ENCODE data around the gene PRDM4.

Gene PRDM4, protein sequence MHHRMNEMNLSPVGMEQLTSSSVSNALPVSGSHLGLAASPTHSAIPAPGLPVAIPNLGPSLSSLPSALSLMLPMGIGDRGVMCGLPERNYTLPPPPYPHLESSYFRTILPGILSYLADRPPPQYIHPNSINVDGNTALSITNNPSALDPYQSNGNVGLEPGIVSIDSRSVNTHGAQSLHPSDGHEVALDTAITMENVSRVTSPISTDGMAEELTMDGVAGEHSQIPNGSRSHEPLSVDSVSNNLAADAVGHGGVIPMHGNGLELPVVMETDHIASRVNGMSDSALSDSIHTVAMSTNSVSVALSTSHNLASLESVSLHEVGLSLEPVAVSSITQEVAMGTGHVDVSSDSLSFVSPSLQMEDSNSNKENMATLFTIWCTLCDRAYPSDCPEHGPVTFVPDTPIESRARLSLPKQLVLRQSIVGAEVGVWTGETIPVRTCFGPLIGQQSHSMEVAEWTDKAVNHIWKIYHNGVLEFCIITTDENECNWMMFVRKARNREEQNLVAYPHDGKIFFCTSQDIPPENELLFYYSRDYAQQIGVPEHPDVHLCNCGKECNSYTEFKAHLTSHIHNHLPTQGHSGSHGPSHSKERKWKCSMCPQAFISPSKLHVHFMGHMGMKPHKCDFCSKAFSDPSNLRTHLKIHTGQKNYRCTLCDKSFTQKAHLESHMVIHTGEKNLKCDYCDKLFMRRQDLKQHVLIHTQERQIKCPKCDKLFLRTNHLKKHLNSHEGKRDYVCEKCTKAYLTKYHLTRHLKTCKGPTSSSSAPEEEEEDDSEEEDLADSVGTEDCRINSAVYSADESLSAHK

GRCh38 chr12:107760809-107761501 is at the start of gene PRDM4:
TSS of gene PRDM4 (minus strand) at chr12:107761137. CDS start at chr12:107760515, 622 bp downstream.
- peak; percentile 88 for DNase-seq (ENCODE audit: low spot score)

DNA sequence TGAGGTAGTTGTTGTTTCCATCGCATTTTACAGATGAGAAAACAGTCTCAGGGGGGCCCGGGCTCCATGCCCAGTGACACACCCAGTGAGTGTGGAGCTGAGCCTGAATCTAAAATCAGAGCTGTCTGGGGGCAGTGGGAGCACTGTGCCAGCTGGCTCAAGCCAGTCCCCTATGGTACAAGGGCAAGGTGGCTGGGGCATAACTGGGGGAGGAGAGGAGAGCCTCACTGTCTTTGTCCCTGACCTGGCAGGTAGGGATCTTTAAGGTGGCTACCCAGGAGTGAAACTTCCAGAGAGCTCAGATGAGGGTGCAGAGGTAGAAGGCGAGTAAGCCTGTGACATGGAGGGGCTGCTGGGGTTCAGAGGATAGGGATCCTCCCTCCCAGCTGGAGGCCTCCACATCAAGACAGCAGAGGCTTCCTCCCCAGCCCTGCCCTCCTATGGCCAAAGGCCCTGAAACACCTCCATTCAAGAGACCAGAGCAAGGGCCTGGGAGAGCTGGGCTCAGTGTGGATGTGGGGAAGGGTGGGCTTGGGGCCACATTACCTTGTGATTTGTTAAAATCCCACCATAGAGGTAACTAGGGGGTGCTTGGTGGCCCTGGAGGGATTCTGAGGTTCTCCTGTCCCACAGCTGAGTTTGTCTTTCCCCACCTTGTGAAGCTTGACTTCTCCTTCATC is 46.7 kb upstream of the PRDM4 start:
- no peak for DNase-seq (ENCODE audit: low spot score)

- no peak for DNase-seq (ENCODE audit: low spot score)
These were observed 44.7 kb upstream of the PRDM4 start for GRCh38 chr12:107805488-107806180.

- no peak for DNase-seq (ENCODE audit: low spot score)
These were observed 42.2 kb upstream of the PRDM4 start for GRCh38 chr12:107803092-107803491.

- no peak for DNase-seq (ENCODE audit: low spot score)
These were observed 40.2 kb upstream of the PRDM4 start for GRCh38 chr12:107801150-107801549.

DNA sequence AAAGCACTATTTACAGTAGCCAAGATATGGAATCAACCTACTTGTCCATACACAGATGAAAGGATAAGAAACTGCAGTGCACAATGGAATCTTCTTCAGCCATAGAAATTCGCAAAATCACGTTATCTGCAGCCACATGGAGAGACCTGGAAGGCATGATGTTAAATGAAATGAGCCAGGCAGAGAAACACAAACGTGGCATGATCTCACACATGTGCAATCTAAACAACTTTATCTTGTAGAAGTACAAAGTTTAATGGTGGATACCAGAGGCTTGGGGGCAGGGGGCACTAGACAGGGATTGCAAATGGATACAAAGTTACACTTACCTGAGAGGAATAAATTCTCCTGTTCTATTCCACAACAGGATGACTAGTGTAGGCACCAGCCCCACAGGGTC is 37.6 kb upstream of the PRDM4 start:
- no peak for DNase-seq (ENCODE audit: low spot score)

DNA sequence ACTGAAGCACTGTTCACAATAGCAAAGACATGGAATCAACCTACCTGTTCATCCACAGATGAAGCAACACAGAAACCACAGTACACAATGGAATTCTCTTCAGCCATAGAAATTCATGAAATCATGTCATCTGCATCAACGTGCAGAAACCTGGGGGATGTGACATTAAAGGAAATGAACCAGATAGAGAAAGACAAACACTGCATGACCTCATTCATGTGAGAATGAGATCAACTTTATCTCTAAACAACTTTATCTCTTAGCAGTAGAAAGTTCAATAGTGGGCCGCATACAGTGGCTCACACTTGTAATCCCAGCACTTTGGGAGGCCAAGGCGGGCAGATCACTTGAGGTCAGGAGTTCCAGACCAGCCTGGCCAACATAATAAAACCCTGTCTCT is 33.5 kb upstream of the PRDM4 start:
- no peak for DNase-seq (ENCODE audit: low spot score)

- no peak for DNase-seq (ENCODE audit: low spot score)
These were observed 30.6 kb upstream of the PRDM4 start for GRCh38 chr12:107791465-107792089.

GRCh38 chr12:107788690-107789458 is 27.9 kb upstream of the PRDM4 start:
- DNase-seq (ENCODE audit: low spot score): no peak

DNA sequence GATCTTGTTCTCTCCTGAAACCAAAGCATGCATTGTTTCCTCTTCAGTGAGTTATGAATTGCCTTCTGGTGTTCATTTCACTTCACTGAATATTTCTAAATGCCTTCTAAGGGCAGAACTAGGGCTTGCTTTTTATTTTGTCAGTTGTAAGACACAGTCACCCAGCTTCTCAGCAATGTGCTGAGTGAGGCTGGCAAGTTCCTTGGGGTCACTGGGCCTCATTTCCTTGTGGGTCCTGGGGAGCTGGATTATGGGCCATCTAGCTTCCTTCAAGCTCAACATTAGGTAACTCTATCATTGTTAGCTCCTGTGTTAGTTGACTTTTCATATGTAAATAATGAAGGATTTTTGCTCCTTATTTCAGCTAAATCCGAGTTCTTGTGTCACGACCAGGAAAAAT is 27.3 kb upstream of the PRDM4 start:
- DNase-seq (ENCODE audit: low spot score): no peak

GRCh38 chr12:107783406-107784376 is 22.8 kb upstream of the PRDM4 start:
- DNase-seq (ENCODE audit: low spot score): no peak

DNA sequence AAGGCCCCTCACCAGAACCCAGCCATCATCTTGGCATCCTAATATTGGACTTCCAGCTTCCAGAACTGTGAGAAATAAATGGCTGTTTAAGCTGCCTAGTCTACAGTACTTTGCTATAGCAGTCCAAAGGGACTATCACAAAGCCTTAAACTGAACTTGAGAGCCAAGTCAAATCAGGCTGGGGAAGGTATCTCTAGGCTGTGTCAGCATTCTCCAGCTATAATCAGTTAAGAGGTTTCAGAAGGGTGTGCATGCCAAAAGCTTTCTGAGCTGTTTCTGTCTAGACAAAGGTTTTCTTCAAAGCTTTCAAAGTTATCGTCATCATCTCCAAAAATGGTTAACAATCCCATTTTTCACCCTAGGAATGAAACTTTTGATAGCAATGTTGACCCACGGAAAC is 21.1 kb upstream of the PRDM4 start:
- no peak for DNase-seq (ENCODE audit: low spot score)

- no peak for DNase-seq (ENCODE audit: low spot score)
These were observed 19.4 kb upstream of the PRDM4 start for GRCh38 chr12:107780298-107780697.

DNA sequence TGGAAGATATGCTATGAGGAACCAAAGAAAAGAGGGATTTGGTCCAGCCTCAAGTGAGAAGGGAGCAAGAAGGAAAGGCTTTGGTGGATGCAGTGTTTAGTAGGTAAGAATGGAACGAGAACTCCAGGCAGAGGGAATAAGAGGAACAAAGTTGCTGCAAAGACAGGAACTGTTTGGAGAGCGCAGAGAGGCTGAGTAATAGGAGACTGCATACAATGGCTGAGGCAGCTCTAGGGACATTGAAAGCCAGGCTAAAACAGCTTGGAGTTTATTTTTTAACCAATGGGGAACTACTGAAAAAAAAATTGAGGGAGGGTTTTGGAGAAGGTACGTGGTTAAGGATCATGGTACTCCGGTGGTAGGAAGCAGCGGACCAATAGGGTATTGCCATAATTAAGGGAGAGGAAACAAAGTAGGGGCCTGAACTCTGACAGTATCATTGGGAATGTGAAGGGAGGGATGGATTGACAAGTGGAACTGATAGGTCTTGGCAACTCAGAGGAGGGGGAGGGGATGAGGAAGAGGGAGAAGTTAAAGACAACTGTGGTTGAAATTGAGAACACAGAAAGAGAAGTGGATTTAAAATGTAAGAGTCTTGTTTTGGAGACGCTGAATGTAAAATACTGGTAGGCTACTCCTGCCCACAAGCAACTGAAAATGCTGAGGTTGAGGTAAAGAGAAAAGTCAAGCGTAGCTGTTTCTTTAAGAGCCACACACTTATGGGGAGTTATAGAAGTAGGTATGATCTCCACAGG is 18.3 kb upstream of the PRDM4 start:
- DNase-seq (ENCODE audit: low spot score): no peak

DNA sequence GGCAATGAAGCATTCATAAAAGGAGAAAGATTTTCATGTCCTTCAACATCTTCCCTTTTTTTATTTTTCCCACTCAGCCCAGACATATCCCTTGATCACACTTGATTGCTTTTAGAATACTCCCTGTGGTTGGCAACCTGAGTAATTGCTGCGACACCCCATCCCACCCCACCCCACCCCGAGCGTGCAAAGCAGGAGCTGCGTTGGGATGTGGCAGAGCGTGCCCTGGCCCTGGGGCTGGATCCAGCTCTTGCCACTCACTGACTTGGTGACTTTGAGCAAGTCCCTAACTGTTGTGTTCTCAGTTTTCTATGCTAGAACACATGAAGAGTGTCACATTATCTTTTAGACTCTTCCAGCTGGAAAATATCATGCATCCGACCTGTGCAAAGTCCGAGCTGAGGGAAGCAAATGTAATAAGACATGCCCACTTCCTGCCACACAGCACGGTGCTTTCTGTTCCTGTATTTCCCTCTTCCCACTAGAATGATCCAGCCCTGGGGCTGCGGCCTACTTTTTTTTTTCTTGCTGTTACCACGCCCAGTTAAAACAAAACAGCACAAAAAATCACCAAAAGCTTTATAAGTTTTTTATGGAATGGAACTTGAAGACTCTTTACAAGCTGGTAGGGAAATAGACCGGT is 17.6 kb upstream of the PRDM4 start:
- DNase-seq (ENCODE audit: low spot score): no peak

DNA sequence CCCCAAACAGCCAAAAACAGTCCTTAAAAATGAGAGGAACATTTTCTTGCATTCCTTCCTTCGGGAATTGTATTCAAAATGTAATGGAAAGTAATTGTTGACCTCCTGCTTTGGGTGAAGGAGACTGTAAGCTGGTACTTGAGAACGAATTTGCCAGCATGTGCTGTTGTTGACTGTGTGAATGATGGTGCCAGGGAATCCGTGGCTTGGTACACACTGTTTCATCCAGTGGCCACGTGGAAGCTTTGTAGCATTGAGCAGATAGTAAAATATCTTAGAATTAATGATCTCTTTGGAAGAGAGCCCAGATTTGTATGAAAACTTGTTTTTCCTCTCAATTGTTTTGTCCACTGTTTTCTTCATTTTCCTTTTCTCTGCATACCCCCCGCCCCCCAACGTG is 15.2 kb upstream of the PRDM4 start:
- no peak for DNase-seq (ENCODE audit: low spot score)

DNA sequence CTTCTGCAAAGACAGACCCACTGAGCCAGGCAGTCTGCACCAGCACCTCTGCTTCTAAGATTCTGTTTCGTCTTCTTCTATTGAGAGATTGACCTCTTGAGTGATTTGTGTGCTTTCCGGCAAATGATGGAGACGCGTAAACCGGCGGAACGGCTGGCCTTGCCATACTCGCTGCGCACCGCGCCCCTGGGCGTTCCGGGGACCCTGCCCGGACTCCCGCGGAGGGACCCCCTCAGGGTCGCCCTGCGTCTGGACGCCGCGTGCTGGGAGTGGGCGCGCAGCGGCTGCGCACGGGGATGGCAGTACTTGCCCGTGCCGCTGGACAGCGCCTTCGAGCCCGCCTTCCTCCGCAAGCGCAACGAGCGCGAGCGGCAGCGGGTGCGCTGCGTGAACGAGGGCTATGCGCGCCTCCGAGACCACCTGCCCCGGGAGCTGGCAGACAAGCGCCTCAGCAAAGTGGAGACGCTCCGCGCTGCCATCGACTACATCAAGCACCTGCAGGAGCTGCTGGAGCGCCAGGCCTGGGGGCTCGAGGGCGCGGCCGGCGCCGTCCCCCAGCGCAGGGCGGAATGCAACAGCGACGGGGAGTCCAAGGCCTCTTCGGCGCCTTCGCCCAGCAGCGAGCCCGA is 14.3 kb upstream of the PRDM4 start:
- no peak for DNase-seq (ENCODE audit: low spot score)

Measured in hematopoietic multipotent progenitor cell treated with erythropoietin and hydrocortisone succinate and interleukin-3 and kit ligand, for 15 days (in vitro differentiated cells).